ENCODE measurements around the gene MLLT11.

DNA sequence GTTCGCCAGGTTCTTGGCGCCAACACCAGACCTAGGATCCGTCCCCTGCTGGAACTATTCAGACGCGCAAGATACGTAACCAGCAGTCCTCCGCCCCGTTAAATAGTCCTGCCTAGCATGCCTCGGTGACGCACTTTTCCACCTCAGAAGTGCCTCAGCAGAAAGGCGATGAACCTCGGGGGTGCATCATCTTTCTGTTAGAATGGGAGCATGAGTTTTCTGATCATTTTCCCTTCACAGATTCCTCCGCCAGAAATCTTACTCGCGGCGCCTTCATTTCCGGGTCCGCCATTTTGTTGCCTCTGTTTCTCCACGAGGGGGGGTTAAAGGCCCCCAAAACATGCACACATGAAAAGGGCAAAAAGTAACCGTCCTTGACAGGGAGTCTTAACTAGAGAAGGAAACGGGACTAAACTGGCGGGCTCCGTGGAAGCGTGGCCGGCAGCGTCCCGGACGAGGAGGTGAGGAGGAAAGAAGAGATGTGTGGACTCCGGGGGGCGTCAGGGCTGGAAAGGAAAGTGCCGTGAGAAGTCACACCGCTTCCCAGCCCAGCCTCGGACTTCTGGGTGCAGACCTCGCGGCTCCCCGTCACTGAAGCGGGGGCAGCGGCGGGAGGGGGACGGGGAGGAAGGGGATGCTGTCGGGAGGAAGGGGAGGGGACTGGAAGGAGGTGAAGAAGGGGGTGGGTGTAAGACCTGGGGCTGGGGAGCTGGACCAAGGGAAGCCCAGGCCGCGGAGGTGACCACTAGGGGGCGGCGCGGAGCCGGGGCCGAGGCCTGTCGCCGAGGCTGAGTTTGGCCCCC, 10.5 kb downstream of the MLLT11 start, which contains the start of gene GABPB2:
- TF ChIP-seq, protein P1, sequence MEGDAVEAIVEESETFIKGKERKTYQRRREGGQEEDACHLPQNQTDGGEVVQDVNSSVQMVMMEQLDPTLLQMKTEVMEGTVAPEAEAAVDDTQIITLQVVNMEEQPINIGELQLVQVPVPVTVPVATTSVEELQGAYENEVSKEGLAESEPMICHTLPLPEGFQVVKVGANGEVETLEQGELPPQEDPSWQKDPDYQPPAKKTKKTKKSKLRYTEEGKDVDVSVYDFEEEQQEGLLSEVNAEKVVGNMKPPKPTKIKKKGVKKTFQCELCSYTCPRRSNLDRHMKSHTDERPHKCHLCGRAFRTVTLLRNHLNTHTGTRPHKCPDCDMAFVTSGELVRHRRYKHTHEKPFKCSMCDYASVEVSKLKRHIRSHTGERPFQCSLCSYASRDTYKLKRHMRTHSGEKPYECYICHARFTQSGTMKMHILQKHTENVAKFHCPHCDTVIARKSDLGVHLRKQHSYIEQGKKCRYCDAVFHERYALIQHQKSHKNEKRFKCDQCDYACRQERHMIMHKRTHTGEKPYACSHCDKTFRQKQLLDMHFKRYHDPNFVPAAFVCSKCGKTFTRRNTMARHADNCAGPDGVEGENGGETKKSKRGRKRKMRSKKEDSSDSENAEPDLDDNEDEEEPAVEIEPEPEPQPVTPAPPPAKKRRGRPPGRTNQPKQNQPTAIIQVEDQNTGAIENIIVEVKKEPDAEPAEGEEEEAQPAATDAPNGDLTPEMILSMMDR (IDR thresholded peaks at IDR 0.05), result peak; percentile 88 to 99 (median 92)
- TF ChIP-seq POLR2A (IDR thresholded peaks at IDR 0.05), result peak in 1 of 2 donors; percentile 35

All from heart left ventricle (tissue), 13 donors.